B cell (primary cell): Measurements from ENCODE around the gene ADAM12.

ENCODE experiments used
- EZH2 ChIP-seq: IDR thresholded peaks from 2 replicates; pipeline ENCODE4 v1.6.1; 2012; ENCODE audit warnings: borderline replicate concordance, low read depth, mild to moderate bottlenecking, moderate library complexity, low read length; ENCODE audit not compliant: insufficient read depth, poor library complexity, severe bottlenecking
- TF ChIP-seq, protein P1 (sequence below): fragments of 200-600 bp; IDR thresholded peaks from one replicate; pipeline ENCODE4 v1.8.0; 2022; ENCODE audit warnings: antibody characterized with exemption, mild to moderate bottlenecking

DNA sequence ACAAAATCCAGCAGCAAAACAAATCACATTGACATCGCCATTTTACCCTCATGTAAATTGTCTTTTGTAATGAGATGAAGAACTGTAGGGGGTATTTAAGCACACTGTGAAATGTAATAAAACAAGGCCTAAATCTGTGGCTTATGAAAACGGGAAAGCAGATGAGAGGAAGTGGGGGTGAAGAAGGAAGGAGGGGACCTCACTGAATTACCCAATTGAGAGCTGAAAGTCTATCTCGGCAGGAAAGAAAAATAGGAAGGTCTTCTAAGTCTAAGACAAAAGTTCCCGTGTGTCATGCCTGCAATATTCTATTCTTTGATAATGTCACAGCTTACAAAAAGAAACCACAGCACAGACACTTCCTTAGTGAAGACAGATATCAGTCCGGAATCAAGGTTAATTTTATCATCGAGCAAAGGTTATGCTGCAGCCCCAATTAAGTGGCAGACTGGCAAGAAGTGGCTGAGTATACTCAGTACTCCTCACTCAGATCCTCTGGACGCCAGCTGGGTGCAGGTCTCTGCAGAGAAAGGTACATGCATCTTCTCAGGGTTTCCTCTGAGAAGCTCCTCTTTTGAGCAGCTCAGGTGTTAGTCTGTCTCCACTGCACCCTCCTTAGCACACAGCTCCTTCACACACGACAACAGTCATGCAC, 252.2 kb downstream of the ADAM12 start:
- TF ChIP-seq, protein P1, sequence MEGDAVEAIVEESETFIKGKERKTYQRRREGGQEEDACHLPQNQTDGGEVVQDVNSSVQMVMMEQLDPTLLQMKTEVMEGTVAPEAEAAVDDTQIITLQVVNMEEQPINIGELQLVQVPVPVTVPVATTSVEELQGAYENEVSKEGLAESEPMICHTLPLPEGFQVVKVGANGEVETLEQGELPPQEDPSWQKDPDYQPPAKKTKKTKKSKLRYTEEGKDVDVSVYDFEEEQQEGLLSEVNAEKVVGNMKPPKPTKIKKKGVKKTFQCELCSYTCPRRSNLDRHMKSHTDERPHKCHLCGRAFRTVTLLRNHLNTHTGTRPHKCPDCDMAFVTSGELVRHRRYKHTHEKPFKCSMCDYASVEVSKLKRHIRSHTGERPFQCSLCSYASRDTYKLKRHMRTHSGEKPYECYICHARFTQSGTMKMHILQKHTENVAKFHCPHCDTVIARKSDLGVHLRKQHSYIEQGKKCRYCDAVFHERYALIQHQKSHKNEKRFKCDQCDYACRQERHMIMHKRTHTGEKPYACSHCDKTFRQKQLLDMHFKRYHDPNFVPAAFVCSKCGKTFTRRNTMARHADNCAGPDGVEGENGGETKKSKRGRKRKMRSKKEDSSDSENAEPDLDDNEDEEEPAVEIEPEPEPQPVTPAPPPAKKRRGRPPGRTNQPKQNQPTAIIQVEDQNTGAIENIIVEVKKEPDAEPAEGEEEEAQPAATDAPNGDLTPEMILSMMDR: no peak
- no peak for TF ChIP-seq EZH2
